GM19328 (cell line): Measurements from ENCODE around the gene CDX1.

Source experiments
- ATAC-seq: cut with Tn5 transposase; IDR thresholded peaks from one replicate; pipeline ENCODE4 v1.9.1; 2021; ENCODE audit warnings: mild to moderate bottlenecking, moderate library complexity; ENCODE audit not compliant: unreplicated experiment

CDX1 gene

DNA sequence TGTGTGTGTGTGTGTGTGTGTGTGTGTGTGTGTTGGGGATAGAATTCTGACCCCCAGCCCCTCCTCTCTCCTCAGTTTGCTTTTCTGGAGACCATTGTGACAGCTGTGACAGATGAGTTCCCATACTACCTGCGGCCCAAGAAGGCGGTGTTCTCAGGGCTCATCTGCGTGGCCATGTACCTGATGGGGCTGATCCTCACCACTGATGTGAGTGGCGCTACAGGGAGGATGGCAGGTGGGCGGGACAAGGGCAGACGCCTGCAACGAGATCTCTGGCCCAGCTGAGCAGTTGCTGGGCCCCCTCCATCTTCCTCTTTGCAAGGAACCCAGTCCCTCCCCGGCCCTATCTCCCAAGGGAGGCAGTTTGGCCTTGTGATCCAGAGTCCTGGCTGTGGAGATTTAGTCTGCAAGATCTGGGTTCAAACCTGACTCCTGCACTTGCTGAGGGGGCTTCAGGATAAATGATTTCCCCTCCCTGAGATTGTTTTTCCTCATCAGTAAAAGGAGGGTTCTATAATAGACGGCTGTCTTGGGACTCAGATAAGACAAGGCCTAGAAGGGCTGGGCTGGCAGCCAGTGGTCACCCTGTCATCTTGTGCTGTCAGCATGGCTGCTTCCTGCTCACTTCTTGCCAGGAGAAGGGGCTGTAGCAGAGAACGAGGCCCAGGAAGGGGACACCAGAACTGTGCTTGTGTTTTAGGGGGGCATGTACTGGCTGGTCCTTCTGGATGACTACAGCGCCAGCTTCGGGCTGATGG is 37.4 kb downstream of the CDX1 start:
- no peak for ATAC-seq

DNA sequence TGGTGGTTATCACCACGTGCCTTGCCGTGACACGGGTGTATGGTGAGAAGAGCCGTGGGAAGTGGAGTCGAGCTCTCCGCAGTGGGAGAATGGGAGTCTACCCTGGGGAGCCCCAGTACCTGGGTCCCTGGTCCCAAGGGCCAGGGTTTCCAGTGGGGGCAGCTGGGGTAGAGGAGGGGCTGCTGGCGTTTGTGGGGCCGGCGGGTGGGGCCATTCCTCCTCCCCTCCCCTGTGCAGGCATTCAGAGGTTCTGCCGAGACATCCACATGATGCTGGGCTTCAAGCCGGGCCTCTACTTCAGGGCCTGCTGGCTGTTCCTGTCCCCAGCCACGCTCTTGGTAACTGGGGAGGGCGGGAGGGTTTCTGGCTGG is 38.0 kb downstream of the CDX1 start:
- ATAC-seq = no peak

DNA sequence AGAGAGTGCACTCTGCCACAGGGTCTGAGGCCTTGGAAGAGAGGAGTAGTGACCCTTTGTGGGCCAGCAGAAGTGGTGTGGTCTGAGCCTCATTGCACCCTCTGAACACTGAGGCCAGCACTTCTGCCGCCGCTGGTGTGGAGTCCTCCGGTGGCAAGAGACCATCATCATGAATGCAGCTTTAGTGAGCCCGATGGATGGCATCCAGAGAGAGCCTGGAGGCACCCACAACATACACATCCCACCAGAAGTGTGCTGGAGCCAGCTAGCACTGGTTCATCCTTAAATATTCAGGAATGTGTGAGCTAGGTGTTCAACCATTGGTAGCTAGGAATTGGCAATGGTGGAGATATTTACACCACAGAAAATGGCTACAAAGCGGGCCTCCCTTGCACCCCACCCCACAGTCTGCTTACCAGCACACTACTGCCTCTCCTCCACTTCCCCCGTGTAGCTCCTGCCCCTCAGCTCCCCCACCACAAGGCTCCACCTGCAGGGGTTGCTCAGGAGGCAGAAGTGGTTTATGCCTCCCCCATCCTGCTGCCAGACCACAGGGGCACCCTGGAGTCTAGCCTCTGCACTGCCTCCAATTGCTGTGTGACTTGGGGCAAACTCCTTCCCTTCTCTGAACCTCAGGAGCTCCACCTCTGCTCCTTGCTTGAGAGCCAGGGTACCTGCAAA is 39.7 kb downstream of the CDX1 start:
- ATAC-seq = no peak

- ATAC-seq = no peak
Observed at GRCh38 chr5:150206779-150207115, 40.2 kb downstream of the CDX1 start.

GRCh38 chr5:150208187-150209098 is 41.9 kb downstream of the CDX1 start:
- no peak for ATAC-seq

DNA sequence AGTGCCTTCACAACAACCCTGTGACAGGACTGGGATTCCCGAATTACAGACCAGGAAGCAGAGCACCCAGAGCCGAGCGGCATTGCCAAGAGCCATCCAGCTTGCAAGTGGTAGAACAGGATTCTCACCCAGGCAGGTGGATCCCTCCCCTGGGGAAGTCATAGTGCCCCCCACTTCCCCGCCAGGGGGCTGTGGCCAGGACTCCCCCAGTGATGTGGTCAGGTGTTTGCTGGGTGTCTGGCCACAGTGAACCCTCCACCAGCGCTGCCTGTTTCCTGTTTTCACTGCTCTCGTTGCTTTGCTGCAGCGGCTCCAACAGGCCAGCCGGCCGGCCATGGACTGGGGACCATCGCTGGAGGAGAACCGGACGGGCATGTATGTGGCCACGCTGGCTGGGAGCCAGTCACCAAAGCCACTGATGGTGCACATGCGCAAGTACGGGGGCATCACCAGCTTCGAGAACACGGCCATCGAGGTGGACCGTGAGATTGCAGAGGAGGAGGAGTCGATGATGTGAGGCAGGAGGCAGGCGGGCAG is 42.6 kb downstream of the CDX1 start:
- ATAC-seq = no peak

DNA sequence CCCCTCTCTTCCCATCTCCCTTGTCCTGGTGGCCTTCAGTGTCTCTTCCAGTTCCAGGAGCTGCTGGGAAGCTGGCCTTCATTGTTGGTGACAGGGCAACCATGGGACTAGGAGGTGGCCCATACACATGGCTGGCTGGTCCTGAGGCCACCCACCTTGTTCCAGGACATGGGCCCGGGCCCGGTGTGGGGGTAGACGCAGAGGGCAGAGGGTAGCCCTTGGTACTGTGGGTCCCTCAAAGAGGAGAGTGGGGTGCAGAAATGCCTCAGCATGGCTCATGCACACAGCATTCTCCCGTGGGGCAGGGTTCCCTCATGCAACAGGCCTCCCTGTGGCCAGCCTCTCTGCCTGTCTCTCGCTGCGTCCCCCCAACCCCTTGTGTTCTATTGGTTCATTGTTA is 44.1 kb downstream of the CDX1 start:
- no peak for ATAC-seq

DNA sequence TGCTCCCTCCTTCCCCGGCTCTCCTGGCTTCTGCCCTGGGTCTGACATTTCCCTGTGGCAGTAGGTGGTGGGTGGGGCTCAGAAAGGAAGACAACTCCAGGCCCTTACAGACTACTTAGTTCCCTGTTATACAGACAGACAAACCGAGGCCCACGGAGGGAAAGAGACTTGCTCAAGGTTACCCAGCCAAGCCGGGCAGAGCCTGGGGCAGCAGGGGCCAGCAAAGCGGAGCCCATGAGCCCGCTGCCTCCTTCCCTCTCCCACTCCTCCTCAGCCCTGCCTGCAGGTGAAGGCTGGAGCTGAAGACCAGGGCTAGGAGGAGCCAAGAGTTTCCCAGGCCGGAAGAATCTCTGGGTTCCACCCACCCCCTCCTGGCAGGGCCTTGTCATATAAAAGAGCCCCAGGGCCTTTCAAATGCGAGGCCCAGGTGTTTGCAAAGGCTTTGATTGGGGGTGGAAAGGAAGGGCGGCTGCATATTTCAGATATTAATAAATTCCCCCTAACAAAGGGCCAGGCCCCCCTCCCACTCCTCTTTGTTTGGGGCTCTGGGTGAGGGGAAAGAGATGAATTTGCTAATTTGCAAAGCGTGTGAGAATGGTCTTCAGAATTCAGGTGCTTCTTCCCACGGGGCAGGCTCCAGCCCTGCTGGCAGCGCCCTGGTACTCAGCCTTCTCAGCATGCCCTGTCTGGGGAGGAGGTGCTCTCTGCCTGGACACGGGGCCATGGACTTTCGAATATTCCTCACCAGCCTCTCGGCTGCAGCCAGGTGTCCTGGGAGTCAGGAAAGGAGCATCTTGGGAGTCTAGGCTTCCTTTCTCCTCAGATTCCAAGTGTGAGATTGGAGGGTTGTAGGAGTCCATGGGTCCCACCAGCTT is 44.8 kb downstream of the CDX1 start:
- no peak for ATAC-seq

DNA sequence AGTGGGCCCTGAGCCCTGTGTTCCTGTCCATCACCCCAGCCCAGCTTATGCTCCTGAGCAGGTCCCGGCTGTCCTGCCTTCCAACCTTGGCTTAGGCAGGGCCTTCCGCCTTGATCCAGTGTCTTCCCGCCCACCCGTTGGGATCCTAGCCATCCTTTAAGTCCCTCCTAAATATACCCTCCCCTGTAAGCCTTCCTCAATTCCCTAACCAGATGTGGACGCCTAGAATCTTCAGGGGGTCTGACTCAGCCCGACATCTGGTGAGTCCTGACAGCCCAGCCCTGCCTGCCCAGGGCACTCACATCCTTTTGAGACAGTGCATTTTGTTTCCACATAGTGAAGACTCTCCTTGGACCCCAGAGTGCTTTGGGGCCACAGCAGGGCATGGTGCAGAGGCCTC is 47.0 kb downstream of the CDX1 start:
- no peak for ATAC-seq

- no peak for ATAC-seq
Observed at GRCh38 chr5:150214289-150214688, 47.7 kb downstream of the CDX1 start.

GRCh38 chr5:150215979-150216944 is 49.7 kb downstream of the CDX1 start:
- ATAC-seq = no peak

GRCh38 chr5:150217038-150217437 is 50.5 kb downstream of the CDX1 start:
- ATAC-seq = no peak

- ATAC-seq = no peak
Observed at GRCh38 chr5:150217873-150218692, 51.5 kb downstream of the CDX1 start.

DNA sequence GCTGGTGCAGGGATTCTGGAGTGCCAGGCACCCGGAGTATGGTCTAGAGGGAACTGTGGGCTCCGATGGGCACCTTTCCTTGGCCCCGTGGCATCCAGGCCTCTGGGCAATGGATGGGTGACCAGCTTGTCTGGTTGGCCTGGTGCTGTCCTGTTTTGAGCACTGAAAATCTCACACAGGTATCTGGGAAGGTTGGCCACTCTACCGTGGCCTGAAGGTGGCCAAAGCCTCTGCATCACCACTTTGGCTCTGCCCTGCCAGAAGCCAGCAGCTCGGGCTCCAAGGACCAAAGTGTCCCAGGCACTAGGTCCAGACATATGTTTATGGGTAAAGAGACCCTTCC is 52.1 kb downstream of the CDX1 start:
- ATAC-seq = no peak

GRCh38 chr5:150219142-150219541 is 52.6 kb downstream of the CDX1 start:
- no peak for ATAC-seq

DNA sequence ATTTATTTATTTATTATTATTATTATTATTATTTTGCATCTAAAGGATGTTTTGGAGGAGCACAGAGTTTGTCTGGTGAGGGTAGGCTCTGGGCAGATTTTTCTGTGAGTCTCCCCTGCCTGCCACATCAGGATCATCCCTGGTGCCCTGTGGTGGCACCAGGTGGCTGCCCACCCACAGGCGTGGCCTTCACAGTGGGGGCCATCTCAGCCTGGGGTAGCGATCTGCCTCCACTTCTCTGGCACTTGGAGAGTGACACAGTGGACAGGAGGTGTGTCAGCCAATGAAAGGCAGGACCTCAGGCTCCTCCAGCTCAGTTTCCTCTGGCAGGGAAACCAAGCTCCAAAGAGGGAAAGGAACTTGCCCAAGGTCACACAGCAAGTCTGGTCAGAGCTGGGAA is 53.3 kb downstream of the CDX1 start:
- no peak for ATAC-seq

DNA sequence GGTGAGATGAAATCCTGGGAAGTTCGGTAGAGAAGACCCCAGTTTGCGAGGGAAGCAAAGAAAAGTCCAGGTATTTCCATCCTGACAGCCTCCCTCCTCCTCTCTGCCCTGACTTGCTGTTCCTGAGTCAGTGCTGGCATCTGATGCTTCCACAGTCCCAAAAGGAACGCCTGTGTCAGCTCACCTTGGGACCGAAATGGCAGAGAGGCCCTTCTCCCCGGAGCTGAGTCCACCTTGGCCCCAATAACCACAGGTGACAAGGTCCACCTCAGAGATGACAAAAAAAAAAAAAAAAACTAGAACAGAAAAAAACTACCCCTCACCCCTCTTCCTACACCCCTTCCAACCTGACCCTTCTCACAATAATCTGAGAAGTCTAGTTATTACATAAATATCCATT is 54.9 kb downstream of the CDX1 start:
- no peak for ATAC-seq

DNA sequence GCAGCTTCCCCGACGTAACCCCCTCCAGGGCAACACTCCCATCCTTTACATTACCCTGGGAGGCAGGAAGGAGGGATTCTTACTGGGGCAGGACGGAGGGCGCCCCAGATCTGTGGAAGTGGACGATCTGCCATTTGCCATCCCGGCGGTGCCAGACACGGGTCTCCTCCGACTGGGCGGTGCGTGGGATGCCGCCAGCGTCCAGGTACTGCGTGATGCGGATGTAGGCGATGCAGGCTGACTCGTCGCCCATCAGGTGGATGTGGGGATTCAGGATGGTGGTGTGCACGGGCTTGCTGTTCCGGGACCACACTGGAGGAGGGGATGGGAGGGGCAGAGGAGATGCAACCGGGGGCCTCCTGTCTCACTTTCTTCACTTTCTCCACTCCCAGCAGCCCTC is 56.3 kb downstream of the CDX1 start:
- ATAC-seq = no peak

GRCh38 chr5:150223474-150223873 is 56.9 kb downstream of the CDX1 start:
- no peak for ATAC-seq
